SK-N-SH (cell line): ENCODE measurements around the gene RARA.

Experiments used
- EZH2phosphoT487 ChIP-seq: fragments of 200-600 bp; sonication (generic); IDR thresholded peaks from 2 replicates; pipeline ENCODE4 v1.6.1; 2017; ENCODE audit warnings: low read depth, mixed run types, mild to moderate bottlenecking, antibody characterized with exemption, moderate library complexity, borderline replicate concordance
- GABPA ChIP-seq: IDR thresholded peaks from 2 replicates; pipeline ENCODE4 v1.4.0; 2012; ENCODE audit warnings: low read depth, mild to moderate bottlenecking
- GATA2 ChIP-seq: sonication (generic); formaldehyde crosslinking; IDR thresholded peaks from 2 replicates; pipeline ENCODE4 v1.5.0; 2020; ENCODE audit warnings: mild to moderate bottlenecking, missing genetic modification reagents
- MXI1 ChIP-seq: IDR thresholded peaks from 2 replicates; pipeline ENCODE4 v1.6.1; 2012; ENCODE audit warnings: mild to moderate bottlenecking, low read depth, low read length, improper control_type of control experiment
- POLR2AphosphoS5 ChIP-seq: IDR thresholded peaks from 2 replicates; pipeline ENCODE4 v1.6.1; 2012; ENCODE audit warnings: low read depth, low read length
- RCOR1 ChIP-seq: fragments of 150-350 bp; IDR thresholded peaks from 2 replicates; pipeline ENCODE4 v1.6.1; 2017; ENCODE audit warnings: antibody characterized with exemption, low read length
- SIN3A ChIP-seq: IDR thresholded peaks from 2 replicates; pipeline ENCODE4 v1.6.1; 2012; ENCODE audit warnings: low read depth, mild to moderate bottlenecking, low read length, moderate library complexity, borderline replicate concordance
- TAF1 ChIP-seq: IDR thresholded peaks from 2 replicates; pipeline ENCODE4 v1.6.1; 2012; ENCODE audit warnings: low read depth, mild to moderate bottlenecking, low read length, moderate library complexity, borderline replicate concordance
- ZBTB33 ChIP-seq: IDR thresholded peaks from 2 replicates; pipeline ENCODE4 v1.4.0; 2012; ENCODE audit warnings: low read depth, borderline replicate concordance
- TF ChIP-seq, protein P1 (sequence below): fragments of 200-600 bp; sonication (generic); IDR thresholded peaks from 2 replicates; pipeline ENCODE4 v1.6.1; 2017; ENCODE audit warnings: antibody characterized with exemption, mild to moderate bottlenecking, moderate library complexity
- TF ChIP-seq, protein P2 (sequence below): IDR thresholded peaks from 2 replicates; pipeline ENCODE4 v1.4.0; 2012; ENCODE audit warnings: low read depth, borderline replicate concordance

GRCh38 chr17:40286473-40286872 lies 22.5 kb upstream of the RARA start:
- no peak for TF ChIP-seq POLR2AphosphoS5
- TF ChIP-seq ZBTB33: no peak
- TF ChIP-seq, protein P1, sequence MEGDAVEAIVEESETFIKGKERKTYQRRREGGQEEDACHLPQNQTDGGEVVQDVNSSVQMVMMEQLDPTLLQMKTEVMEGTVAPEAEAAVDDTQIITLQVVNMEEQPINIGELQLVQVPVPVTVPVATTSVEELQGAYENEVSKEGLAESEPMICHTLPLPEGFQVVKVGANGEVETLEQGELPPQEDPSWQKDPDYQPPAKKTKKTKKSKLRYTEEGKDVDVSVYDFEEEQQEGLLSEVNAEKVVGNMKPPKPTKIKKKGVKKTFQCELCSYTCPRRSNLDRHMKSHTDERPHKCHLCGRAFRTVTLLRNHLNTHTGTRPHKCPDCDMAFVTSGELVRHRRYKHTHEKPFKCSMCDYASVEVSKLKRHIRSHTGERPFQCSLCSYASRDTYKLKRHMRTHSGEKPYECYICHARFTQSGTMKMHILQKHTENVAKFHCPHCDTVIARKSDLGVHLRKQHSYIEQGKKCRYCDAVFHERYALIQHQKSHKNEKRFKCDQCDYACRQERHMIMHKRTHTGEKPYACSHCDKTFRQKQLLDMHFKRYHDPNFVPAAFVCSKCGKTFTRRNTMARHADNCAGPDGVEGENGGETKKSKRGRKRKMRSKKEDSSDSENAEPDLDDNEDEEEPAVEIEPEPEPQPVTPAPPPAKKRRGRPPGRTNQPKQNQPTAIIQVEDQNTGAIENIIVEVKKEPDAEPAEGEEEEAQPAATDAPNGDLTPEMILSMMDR: no peak
- TF ChIP-seq MXI1: no peak
- no peak for TF ChIP-seq GATA2 (CRISPR knock-in tag)
- TF ChIP-seq EZH2phosphoT487: no peak
- no peak for TF ChIP-seq RCOR1
- TF ChIP-seq TAF1: no peak
- no peak for TF ChIP-seq SIN3A
- TF ChIP-seq, protein P2, sequence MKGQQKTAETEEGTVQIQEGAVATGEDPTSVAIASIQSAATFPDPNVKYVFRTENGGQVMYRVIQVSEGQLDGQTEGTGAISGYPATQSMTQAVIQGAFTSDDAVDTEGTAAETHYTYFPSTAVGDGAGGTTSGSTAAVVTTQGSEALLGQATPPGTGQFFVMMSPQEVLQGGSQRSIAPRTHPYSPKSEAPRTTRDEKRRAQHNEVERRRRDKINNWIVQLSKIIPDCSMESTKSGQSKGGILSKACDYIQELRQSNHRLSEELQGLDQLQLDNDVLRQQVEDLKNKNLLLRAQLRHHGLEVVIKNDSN: no peak
- no peak for TF ChIP-seq GABPA
